ENCODE data around the gene BBC3.

The BBC3 gene

DNA sequence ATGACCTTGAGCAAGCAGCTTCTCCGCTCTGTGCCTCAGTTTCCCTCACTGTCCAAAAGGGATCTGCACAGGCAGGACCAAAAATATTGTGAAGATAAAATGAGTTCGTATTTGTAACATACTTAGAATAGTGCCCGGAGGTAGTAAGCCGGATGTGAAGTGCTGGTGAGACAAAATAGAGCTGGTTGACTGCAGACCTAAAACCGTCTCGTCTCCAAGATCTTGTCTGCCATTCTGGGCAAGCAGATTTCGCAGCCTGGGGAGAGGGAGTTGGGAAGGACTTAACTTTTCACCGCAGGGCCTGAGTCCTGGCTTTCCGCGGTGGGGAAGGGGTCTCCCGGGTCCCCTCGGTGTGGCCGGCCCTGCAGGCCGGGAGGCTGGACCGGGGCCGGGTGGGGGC lies 8.2 kb upstream of the BBC3 start:
- TF ChIP-seq, protein P1, sequence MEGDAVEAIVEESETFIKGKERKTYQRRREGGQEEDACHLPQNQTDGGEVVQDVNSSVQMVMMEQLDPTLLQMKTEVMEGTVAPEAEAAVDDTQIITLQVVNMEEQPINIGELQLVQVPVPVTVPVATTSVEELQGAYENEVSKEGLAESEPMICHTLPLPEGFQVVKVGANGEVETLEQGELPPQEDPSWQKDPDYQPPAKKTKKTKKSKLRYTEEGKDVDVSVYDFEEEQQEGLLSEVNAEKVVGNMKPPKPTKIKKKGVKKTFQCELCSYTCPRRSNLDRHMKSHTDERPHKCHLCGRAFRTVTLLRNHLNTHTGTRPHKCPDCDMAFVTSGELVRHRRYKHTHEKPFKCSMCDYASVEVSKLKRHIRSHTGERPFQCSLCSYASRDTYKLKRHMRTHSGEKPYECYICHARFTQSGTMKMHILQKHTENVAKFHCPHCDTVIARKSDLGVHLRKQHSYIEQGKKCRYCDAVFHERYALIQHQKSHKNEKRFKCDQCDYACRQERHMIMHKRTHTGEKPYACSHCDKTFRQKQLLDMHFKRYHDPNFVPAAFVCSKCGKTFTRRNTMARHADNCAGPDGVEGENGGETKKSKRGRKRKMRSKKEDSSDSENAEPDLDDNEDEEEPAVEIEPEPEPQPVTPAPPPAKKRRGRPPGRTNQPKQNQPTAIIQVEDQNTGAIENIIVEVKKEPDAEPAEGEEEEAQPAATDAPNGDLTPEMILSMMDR (IDR thresholded peaks at IDR 0.05; ENCODE audit: low read depth, low read length): no peak
- Histone ChIP-seq H3K27ac (no peak overlapping the region), H3K9me3 (ENCODE audit: severe bottlenecking) (no peaks in the 10 kb centered on the region), H3K4me3 (ENCODE audit: low read depth, low read length) (peak overlapping the region; percentile 23; the same call in 1 of the 2 replicates), H3K27me3 (ENCODE audit: insufficient read depth, low read depth, severe bottlenecking) (peaks cover 10% of the 10 kb centered on the region), H3K36me3 (no peaks in the 10 kb centered on the region)
- DNase-seq: no peak

DNA sequence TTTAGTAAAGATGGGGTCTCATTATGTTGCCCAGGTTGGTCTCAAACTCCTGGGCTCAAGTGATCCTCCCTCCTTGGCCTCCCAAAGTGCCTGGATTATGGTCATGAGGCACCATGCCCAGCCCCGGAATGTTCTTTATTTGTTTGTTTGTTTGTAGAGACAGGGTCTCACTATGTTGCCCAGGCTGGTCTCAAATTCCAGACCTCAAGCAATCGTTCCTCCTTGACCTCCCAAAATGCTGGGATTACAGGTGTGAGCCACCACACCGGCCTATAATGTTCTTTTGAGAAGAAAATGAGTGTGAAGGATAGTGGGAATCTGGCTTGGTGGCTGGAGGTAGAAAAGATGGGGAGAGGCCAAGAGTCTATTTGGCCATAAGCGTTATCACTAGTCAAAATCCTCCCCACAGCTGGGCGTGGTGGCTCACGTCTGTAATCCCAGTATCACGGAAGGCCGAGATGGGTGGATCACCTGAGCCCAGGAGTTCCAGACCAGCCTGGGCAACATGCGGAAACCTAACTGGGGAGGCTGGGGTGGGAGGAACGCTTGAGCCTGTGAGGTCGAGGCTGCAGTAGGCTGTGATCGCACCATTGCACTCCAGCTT lies 5.2 kb upstream of the BBC3 start:
- H3K27ac ChIP-seq: no peak overlapping the region
- no peak overlapping the region for H3K4me3 ChIP-seq (ENCODE audit: low read depth, low read length)
- TF ChIP-seq, protein P1 (IDR thresholded peaks at IDR 0.05; ENCODE audit: low read depth, low read length): no peak
- DNase-seq: no peak
- peaks cover 10% of the 10 kb centered on the region for H3K27me3 ChIP-seq (ENCODE audit: insufficient read depth, low read depth, severe bottlenecking)
- H3K9me3 ChIP-seq (ENCODE audit: severe bottlenecking): no peaks in the 10 kb centered on the region
- no peaks in the 10 kb centered on the region for H3K36me3 ChIP-seq

DNA sequence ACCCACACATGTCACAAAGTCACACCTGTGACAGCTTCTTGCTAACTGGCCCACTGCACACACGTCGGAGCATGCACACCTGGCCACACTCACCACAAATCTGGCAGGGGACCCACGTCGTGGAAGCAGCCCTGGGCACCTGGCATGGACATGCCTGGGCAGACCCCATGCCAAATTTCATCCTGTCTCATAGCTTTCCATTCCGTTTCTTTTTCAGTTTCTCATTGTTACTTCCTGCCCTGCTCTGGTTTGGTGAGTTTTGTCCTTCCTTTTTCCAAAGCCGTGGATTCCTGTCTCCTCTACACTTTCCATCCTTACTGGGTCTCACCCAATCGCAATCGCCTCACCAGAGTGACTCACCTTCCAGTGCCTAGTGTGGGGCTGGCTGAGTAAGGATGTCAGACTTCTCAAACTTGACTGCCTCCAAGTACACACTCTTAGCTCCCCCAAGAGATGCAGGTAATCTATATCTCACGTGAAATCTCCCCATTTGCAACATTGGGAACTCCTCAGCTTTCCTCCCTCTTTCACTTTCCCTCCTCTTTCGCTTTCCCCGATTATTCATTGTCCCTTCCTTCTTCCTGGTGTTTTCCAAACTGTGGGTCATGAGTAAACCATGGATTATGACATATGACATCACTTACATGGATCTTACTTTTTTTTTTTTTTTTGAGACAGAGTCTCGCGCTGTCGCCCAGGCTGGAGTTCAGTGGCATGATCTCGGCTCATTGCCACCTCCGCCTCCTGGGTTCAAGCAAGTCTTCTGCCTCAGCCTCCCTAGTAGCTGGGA lies 1.6 kb upstream of the BBC3 start:
- TF ChIP-seq, protein P1 (IDR thresholded peaks at IDR 0.05; ENCODE audit: low read depth, low read length): no peak
- Histone ChIP-seq H3K4me3 (ENCODE audit: low read depth, low read length) (no peak overlapping the region), H3K9me3 (ENCODE audit: severe bottlenecking) (no peaks in the 10 kb centered on the region), H3K27me3 (ENCODE audit: insufficient read depth, low read depth, severe bottlenecking) (no peaks in the 10 kb centered on the region), H3K27ac (peak overlapping the region; percentile 96), H3K36me3 (no peaks in the 10 kb centered on the region)
- DNase-seq: no peak

DNA sequence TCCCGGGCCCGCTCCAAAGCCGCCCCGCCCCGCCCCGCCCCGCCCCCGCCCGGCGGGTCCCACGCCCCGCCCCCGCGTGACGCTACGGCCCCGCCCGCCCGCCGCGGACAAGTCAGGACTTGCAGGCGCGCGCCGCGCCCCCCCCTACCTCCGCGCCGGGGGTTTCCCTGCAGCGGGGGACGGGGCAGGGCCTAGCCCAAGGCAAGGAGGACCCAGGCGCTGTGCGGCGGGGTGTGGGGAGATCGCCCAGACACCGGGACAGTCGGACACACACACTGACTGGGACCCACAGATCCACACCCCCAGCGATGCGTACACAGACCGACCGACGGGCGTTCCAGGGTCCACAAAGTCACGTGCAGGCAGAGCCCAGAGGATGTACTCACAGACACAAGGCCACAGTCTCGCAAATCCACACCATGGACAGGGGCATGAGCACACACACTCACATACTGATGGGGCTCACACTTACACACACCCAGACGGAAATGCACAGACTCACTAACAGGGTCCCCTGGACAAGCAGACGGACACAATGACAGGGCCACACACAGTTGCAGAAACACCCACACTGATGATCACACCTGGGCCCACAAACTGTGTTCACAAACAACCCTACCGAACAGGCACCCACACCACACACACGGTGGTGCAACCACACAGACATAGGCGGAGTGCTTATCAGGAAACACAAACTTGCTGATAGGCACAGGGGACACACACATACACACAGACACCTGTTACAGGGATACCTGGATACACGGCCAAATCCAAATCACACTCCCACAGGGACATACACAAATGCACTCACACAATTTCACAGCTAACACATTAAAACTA lies 436 bp upstream of the BBC3 start:
- no peaks in the 10 kb centered on the region for H3K9me3 ChIP-seq (ENCODE audit: severe bottlenecking)
- H3K27me3 ChIP-seq (ENCODE audit: insufficient read depth, low read depth, severe bottlenecking): no peaks in the 10 kb centered on the region
- peak; percentile 92 for DNase-seq
- peak overlapping the region; percentile 53 for H3K4me3 ChIP-seq (ENCODE audit: low read depth, low read length)
- TF ChIP-seq, protein P1 (IDR thresholded peaks at IDR 0.05; ENCODE audit: low read depth, low read length): no peak
- H3K36me3 ChIP-seq: no peaks in the 10 kb centered on the region
- H3K27ac ChIP-seq: peak overlapping the region; percentile 96

DNA sequence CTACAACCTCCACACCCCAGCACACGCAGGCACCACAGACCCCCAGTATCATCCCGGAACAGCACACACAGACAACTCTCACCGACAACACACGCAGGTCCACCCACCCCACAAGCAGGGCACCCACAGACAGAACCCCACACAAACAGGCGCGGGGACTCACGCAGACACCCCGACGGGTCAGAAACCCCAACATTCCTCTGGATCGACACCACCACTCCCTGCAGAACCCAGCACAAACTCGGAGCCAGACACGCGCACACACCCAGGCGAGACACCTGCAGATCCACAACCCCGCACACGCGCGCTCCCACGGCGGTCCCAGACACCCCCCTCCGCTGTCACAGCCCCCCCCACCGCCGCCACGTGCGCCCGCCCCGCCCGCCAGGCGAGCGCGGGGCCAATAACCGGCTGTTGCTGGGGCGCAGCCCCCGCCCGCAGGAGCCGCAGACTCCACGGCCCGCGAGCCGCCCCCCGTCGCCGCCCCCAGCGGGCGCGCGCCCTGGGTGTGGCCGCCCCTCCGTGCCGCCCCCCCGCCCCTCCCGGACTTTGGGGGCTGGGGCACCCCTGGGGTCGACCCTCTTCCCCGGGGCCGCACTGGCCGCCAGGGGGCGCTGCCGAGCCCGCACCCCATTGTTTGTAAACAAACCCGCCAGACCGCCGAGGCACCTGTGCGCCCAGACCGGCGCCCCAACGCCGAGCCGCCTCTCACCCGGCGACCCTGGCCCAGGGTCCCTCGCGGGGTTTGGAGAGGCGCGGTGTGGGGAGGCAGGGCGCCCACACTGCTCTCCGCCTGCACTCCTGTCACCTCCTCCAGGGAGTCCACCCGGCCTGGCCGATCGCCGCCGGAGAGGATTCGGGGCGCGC lies 712 bp downstream of the BBC3 start:
- Histone ChIP-seq H3K27me3 (ENCODE audit: insufficient read depth, low read depth, severe bottlenecking) (no peaks in the 10 kb centered on the region), H3K4me3 (ENCODE audit: low read depth, low read length) (peak overlapping the region; percentile 89), H3K9me3 (ENCODE audit: severe bottlenecking) (no peaks in the 10 kb centered on the region), H3K27ac (peak overlapping the region; percentile 96), H3K36me3 (peaks cover 4% of the 10 kb centered on the region; the same call in 1 of the 2 replicates)
- peak; percentile 70 for DNase-seq
- TF ChIP-seq, protein P1 (IDR thresholded peaks at IDR 0.05; ENCODE audit: low read depth, low read length): peak; percentile 62

Measured in WERI-Rb-1 (cell line).